Measurements from ENCODE around the gene VSTM2B.

Gene VSTM2B

DNA sequence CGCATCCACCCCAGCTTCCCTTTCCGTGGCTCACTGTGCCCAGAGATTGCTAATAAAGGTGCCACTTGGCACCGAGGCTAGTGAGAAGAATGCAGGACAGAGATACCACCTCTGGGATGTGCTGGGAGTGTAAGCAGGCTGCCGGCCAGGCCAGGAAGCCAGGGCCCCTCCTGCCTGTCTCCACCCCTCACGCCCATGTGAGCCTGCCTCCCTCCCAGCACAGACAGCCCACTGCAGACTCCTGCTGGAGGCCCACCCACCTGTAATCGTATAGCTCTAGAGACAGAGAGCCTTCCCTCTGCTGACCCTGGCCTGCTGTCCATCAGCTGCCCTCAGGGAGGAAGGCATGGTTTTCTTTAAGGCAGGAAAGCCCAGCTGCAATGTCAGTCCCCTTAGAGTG is 13.9 kb downstream of the VSTM2B start:
- H3K9ac ChIP-seq (ENCODE audit: low read depth, low read length, poor library complexity) = no peak overlapping the region
- no peaks in the 10 kb centered on the region for H3K36me3 ChIP-seq (replicated peaks in 1 of 2; ENCODE audit: control insufficient read depth in 2 of 2, insufficient read depth in 2 of 2, low read length in 2 of 2)
- peak overlapping the region; percentile 63 for H2BK5ac ChIP-seq (ENCODE audit: low read length)
- no CpG with 5 or more reads among the region's 6 CpGs for WGBS, 2 donors (ENCODE audit: extremely low coverage in 2 of 2, insufficient read length in 2 of 2, insufficient replicate concordance in 1 of 2)
- peaks cover 2% of the 10 kb centered on the region for H3K79me1 ChIP-seq (ENCODE audit: low read depth, low read length)
- peak overlapping the region; percentile 55 for H2BK120ac ChIP-seq (ENCODE audit: low read depth, low read length)
- no peak overlapping the region for H3K4ac ChIP-seq (ENCODE audit: low read length)
- no peak overlapping the region for H3K4me2 ChIP-seq (ENCODE audit: insufficient read depth, low read length, poor library complexity, severe bottlenecking)
- no peak overlapping the region for H4K8ac ChIP-seq (ENCODE audit: low read depth, low read length)
- no peak overlapping the region for H2AFZ ChIP-seq (ENCODE audit: low read length)
- H4K91ac ChIP-seq (ENCODE audit: low read depth, low read length, poor library complexity) = no peak overlapping the region
- peaks cover 0 to 24% (median 0%) of the 10 kb centered on the region in 3 experiments for H3K27me3 ChIP-seq (ENCODE audit: control insufficient read depth in 3 of 3, insufficient read depth in 3 of 3, low read depth in 1 of 3, low read length in 3 of 3)
- H3K18ac ChIP-seq (ENCODE audit: low read length) = no peak overlapping the region
- H3K9me3 ChIP-seq (replicated peaks in 1 of 2; ENCODE audit: control insufficient read depth in 2 of 2, insufficient read depth in 1 of 2, low read depth in 1 of 2, low read length in 2 of 2) = peaks cover 0 to 2% of the 10 kb centered on the region in 2 donors
- H3K4me3 ChIP-seq (ENCODE audit: low read length in 2 of 2) = no peak overlapping the region
- H2BK15ac ChIP-seq (ENCODE audit: low read length) = no peak overlapping the region
- no peak overlapping the region for H2AK5ac ChIP-seq (ENCODE audit: low read depth, low read length)
- H2BK12ac ChIP-seq (ENCODE audit: low read length) = no peak overlapping the region
- DNase-seq (ENCODE audit: low spot score) = no peak
- H3K27ac ChIP-seq (replicated peaks; ENCODE audit: low read length) = no peak overlapping the region
- H3K14ac ChIP-seq (ENCODE audit: low read length) = no peak overlapping the region
- peaks cover 0 to 4% of the 10 kb centered on the region in 2 donors for H3K4me1 ChIP-seq (ENCODE audit: control insufficient read depth in 2 of 2, insufficient read depth in 1 of 2, low read depth in 1 of 2, low read length in 2 of 2)
- H3K23ac ChIP-seq (ENCODE audit: low read depth, low read length, poor library complexity) = no peak overlapping the region

DNA sequence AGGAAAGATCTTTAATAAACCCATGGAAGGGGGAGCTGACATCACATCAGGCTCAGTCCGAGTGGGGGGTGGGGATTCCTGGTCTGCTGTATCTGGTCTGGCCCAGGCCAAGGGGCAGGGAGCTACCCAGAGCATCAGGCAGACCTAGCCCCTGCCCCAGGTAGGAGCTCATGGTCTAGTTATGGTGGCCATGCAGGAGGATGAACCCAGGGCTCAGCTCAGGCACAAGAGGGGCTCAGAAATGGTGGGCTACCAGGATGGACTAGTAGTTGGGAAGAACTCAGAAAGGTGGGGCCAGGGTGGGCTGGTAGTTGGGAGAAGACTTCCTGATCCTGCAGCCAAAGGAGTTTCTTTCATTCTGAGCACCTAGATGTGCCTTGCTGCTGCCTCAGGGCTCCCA is 14.3 kb downstream of the VSTM2B start:
- peaks cover 2% of the 10 kb centered on the region for H3K79me1 ChIP-seq (ENCODE audit: low read depth, low read length)
- H3K14ac ChIP-seq (ENCODE audit: low read length) = no peak overlapping the region
- no peak overlapping the region for H2BK15ac ChIP-seq (ENCODE audit: low read length)
- no peak overlapping the region for H2AK5ac ChIP-seq (ENCODE audit: low read depth, low read length)
- no peak overlapping the region for H3K4ac ChIP-seq (ENCODE audit: low read length)
- H3K4me3 ChIP-seq (ENCODE audit: low read length in 2 of 2) = no peak overlapping the region
- H3K27ac ChIP-seq (replicated peaks; ENCODE audit: low read length) = no peak overlapping the region
- no peak overlapping the region for H2BK5ac ChIP-seq (ENCODE audit: low read length)
- no CpG with 5 or more reads among the region's 1 CpG for WGBS, 2 donors (ENCODE audit: extremely low coverage in 2 of 2, insufficient read length in 2 of 2, insufficient replicate concordance in 1 of 2)
- peaks cover 0 to 20% (median 0%) of the 10 kb centered on the region in 3 experiments for H3K27me3 ChIP-seq (ENCODE audit: control insufficient read depth in 3 of 3, insufficient read depth in 3 of 3, low read depth in 1 of 3, low read length in 3 of 3)
- no peak overlapping the region for H4K8ac ChIP-seq (ENCODE audit: low read depth, low read length)
- no peak overlapping the region for H2AFZ ChIP-seq (ENCODE audit: low read length)
- no peaks in the 10 kb centered on the region for H3K36me3 ChIP-seq (replicated peaks in 1 of 2; ENCODE audit: control insufficient read depth in 2 of 2, insufficient read depth in 2 of 2, low read length in 2 of 2)
- no peak overlapping the region for H3K18ac ChIP-seq (ENCODE audit: low read length)
- H3K9me3 ChIP-seq (replicated peaks in 1 of 2; ENCODE audit: control insufficient read depth in 2 of 2, insufficient read depth in 1 of 2, low read depth in 1 of 2, low read length in 2 of 2) = peaks cover 0 to 2% of the 10 kb centered on the region in 2 donors
- no peak for DNase-seq (ENCODE audit: low spot score)
- H3K4me2 ChIP-seq (ENCODE audit: insufficient read depth, low read length, poor library complexity, severe bottlenecking) = no peak overlapping the region
- peaks cover 0 to 4% of the 10 kb centered on the region in 2 donors for H3K4me1 ChIP-seq (ENCODE audit: control insufficient read depth in 2 of 2, insufficient read depth in 1 of 2, low read depth in 1 of 2, low read length in 2 of 2)
- no peak overlapping the region for H2BK120ac ChIP-seq (ENCODE audit: low read depth, low read length)
- no peak overlapping the region for H2BK12ac ChIP-seq (ENCODE audit: low read length)
- no peak overlapping the region for H3K9ac ChIP-seq (ENCODE audit: low read depth, low read length, poor library complexity)
- no peak overlapping the region for H3K23ac ChIP-seq (ENCODE audit: low read depth, low read length, poor library complexity)
- H4K91ac ChIP-seq (ENCODE audit: low read depth, low read length, poor library complexity) = no peak overlapping the region

- H3K27me3 ChIP-seq (ENCODE audit: control insufficient read depth in 3 of 3, insufficient read depth in 3 of 3, low read depth in 1 of 3, low read length in 3 of 3) = peaks cover 0 to 8% (median 0%) of the 10 kb centered on the region in 3 experiments
- no peak overlapping the region for H3K9ac ChIP-seq (ENCODE audit: low read depth, low read length, poor library complexity)
- H2BK15ac ChIP-seq (ENCODE audit: low read length) = no peak overlapping the region
- H4K8ac ChIP-seq (ENCODE audit: low read depth, low read length) = no peak overlapping the region
- no peak overlapping the region for H2BK120ac ChIP-seq (ENCODE audit: low read depth, low read length)
- no peak overlapping the region for H3K4ac ChIP-seq (ENCODE audit: low read length)
- no peak overlapping the region for H3K4me3 ChIP-seq (ENCODE audit: low read length in 2 of 2)
- no peak overlapping the region for H3K23ac ChIP-seq (ENCODE audit: low read depth, low read length, poor library complexity)
- 100% methylated on average over 2 to 3 of the region's 3 CpGs for WGBS, 2 donors (ENCODE audit: extremely low coverage in 2 of 2, insufficient read length in 2 of 2, insufficient replicate concordance in 1 of 2)
- H3K14ac ChIP-seq (ENCODE audit: low read length) = no peak overlapping the region
- no peak overlapping the region for H2BK12ac ChIP-seq (ENCODE audit: low read length)
- peaks cover 0 to 2% of the 10 kb centered on the region in 2 donors for H3K9me3 ChIP-seq (replicated peaks in 1 of 2; ENCODE audit: control insufficient read depth in 2 of 2, insufficient read depth in 1 of 2, low read depth in 1 of 2, low read length in 2 of 2)
- H3K4me2 ChIP-seq (ENCODE audit: insufficient read depth, low read length, poor library complexity, severe bottlenecking) = no peak overlapping the region
- H3K27ac ChIP-seq (replicated peaks; ENCODE audit: low read length) = no peak overlapping the region
- no peak overlapping the region for H3K18ac ChIP-seq (ENCODE audit: low read length)
- no peak for DNase-seq (ENCODE audit: low spot score)
- H3K36me3 ChIP-seq (replicated peaks in 1 of 2; ENCODE audit: control insufficient read depth in 2 of 2, insufficient read depth in 2 of 2, low read length in 2 of 2) = no peaks in the 10 kb centered on the region
- H3K4me1 ChIP-seq (ENCODE audit: control insufficient read depth in 2 of 2, insufficient read depth in 1 of 2, low read depth in 1 of 2, low read length in 2 of 2) = peaks cover 0 to 4% of the 10 kb centered on the region in 2 donors
- H4K91ac ChIP-seq (ENCODE audit: low read depth, low read length, poor library complexity) = no peak overlapping the region
- H2AK5ac ChIP-seq (ENCODE audit: low read depth, low read length) = no peak overlapping the region
- no peak overlapping the region for H2AFZ ChIP-seq (ENCODE audit: low read length)
- H2BK5ac ChIP-seq (ENCODE audit: low read length) = no peak overlapping the region
- H3K79me1 ChIP-seq (ENCODE audit: low read depth, low read length) = no peaks in the 10 kb centered on the region
Observed at GRCh38 chr19:29541473-29542253, 15.9 kb downstream of the VSTM2B start.

DNA sequence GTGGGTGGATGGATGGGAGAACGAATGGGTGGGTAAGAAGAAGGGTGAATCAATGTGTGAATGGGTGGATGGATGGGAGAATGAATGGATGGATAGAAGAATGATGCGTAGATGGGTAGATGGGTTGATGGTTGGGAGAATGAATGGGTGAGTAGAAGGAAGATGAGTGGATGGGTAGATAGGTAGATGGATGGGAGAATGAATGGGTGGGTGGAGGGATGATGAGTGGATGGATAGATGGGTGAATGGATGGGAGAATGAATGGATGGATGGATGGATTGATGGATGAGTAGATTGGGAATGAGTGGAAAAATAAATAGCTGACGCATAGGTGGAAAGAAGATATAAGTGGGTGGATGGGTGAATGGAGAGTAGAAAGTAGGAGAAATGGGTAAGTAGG is 16.5 kb downstream of the VSTM2B start:
- Histone ChIP-seq H4K8ac (ENCODE audit: low read depth, low read length) (no peak overlapping the region), H2BK120ac (ENCODE audit: low read depth, low read length) (no peak overlapping the region), H3K4me3 (ENCODE audit: low read length in 2 of 2) (no peak overlapping the region), H4K91ac (ENCODE audit: low read depth, low read length, poor library complexity) (no peak overlapping the region), H2AFZ (ENCODE audit: low read length) (no peak overlapping the region), H3K9me3 (replicated peaks in 1 of 2; ENCODE audit: control insufficient read depth in 2 of 2, insufficient read depth in 1 of 2, low read depth in 1 of 2, low read length in 2 of 2) (peaks cover 0 to 2% of the 10 kb centered on the region in 2 donors), H2BK15ac (ENCODE audit: low read length) (no peak overlapping the region), H2BK12ac (ENCODE audit: low read length) (no peak overlapping the region), H3K14ac (ENCODE audit: low read length) (no peak overlapping the region), H3K18ac (ENCODE audit: low read length) (no peak overlapping the region), H3K9ac (ENCODE audit: low read depth, low read length, poor library complexity) (no peak overlapping the region), H3K79me1 (ENCODE audit: low read depth, low read length) (no peaks in the 10 kb centered on the region), H3K27ac (replicated peaks; ENCODE audit: low read length) (no peak overlapping the region), H3K4me1 (ENCODE audit: control insufficient read depth in 2 of 2, insufficient read depth in 1 of 2, low read depth in 1 of 2, low read length in 2 of 2) (peaks cover 0 to 4% of the 10 kb centered on the region in 2 donors), H3K36me3 (replicated peaks in 1 of 2; ENCODE audit: control insufficient read depth in 2 of 2, insufficient read depth in 2 of 2, low read length in 2 of 2) (no peaks in the 10 kb centered on the region), H3K4ac (ENCODE audit: low read length) (no peak overlapping the region), H2BK5ac (ENCODE audit: low read length) (no peak overlapping the region), H2AK5ac (ENCODE audit: low read depth, low read length) (no peak overlapping the region), H3K23ac (ENCODE audit: low read depth, low read length, poor library complexity) (no peak overlapping the region), H3K27me3 (ENCODE audit: control insufficient read depth in 3 of 3, insufficient read depth in 3 of 3, low read depth in 1 of 3, low read length in 3 of 3) (peaks cover 0 to 8% (median 0%) of the 10 kb centered on the region in 3 experiments), H3K4me2 (ENCODE audit: insufficient read depth, low read length, poor library complexity, severe bottlenecking) (no peak overlapping the region)
- WGBS, 2 donors (ENCODE audit: extremely low coverage in 2 of 2, insufficient read length in 2 of 2, insufficient replicate concordance in 1 of 2) = 95 to 100% methylated on average over 2 to 3 of the region's 3 CpGs
- DNase-seq (ENCODE audit: low spot score) = no peak

All from neuronal stem cell (in vitro differentiated cells).